ENCODE measurements around the gene GNL3.

DNA sequence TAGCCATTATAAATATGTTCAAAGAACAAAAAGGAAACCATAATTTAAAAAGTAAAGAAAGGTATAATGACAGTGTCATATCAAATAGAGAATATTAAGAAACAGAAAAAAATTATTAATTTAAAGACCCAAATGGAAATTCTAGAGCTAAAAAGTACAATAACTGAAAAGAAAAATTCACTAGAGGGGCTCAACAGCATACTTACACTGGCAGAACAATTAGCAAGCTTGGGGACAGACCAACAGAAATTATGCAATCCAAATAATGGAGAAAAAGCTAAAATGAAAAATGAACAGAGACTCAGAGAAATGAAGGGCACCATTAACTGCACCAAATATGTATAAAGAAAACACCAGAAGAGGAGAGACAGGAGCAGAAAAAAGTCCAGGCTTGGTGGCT lies 33.8 kb downstream of the GNL3 start:
- TF ChIP-seq, protein P1, sequence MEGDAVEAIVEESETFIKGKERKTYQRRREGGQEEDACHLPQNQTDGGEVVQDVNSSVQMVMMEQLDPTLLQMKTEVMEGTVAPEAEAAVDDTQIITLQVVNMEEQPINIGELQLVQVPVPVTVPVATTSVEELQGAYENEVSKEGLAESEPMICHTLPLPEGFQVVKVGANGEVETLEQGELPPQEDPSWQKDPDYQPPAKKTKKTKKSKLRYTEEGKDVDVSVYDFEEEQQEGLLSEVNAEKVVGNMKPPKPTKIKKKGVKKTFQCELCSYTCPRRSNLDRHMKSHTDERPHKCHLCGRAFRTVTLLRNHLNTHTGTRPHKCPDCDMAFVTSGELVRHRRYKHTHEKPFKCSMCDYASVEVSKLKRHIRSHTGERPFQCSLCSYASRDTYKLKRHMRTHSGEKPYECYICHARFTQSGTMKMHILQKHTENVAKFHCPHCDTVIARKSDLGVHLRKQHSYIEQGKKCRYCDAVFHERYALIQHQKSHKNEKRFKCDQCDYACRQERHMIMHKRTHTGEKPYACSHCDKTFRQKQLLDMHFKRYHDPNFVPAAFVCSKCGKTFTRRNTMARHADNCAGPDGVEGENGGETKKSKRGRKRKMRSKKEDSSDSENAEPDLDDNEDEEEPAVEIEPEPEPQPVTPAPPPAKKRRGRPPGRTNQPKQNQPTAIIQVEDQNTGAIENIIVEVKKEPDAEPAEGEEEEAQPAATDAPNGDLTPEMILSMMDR (IDR thresholded peaks at IDR 0.05; ENCODE audit: low read depth, low read length): no peak
- TF ChIP-seq EZH2phosphoT487 (IDR thresholded peaks at IDR 0.05; ENCODE audit: low read depth): no peak
